GM18858 (cell line): ENCODE measurements around the gene CRAT.

Experiments used
- ATAC-seq: cut with Tn5 transposase; IDR thresholded peaks from one replicate; pipeline ENCODE4 v1.9.1; 2021; ENCODE audit not compliant: unreplicated experiment

Gene CRAT

GRCh38 chr9:129093602-129094386 is 16.8 kb downstream of the CRAT start:
- ATAC-seq: no peak

- ATAC-seq: no peak
These were observed 21.3 kb downstream of the CRAT start for GRCh38 chr9:129089246-129089645.

GRCh38 chr9:129084087-129084486 is 26.5 kb downstream of the CRAT start:
- no peak for ATAC-seq

- ATAC-seq: no peak
These were observed 29.1 kb downstream of the CRAT start for GRCh38 chr9:129081388-129081904.

- peak; percentile 85 for ATAC-seq
These were observed 29.8 kb downstream of the CRAT start, which contains the start of gene DOLPP1 for GRCh38 chr9:129080601-129081387. Gene DOLPP1, plus strand, starts transcription at chr9:129081111. Its CDS starts 21 bp downstream, at chr9:129081132.

- ATAC-seq: no peak
These were observed 30.3 kb downstream of the CRAT start for GRCh38 chr9:129080298-129080600.

GRCh38 chr9:129079829-129080228 is 30.8 kb downstream of the CRAT start:
- no peak for ATAC-seq

GRCh38 chr9:129078691-129079503 is 31.7 kb downstream of the CRAT start:
- no peak for ATAC-seq

- no peak for ATAC-seq
These were observed 33.4 kb downstream of the CRAT start for GRCh38 chr9:129077236-129077635.

- no peak for ATAC-seq
These were observed 34.0 kb downstream of the CRAT start for GRCh38 chr9:129076640-129077037.

GRCh38 chr9:129075996-129076639 is 34.5 kb downstream of the CRAT start:
- no peak for ATAC-seq

GRCh38 chr9:129074106-129074505 is 36.5 kb downstream of the CRAT start:
- ATAC-seq: no peak

- ATAC-seq: no peak
These were observed 37.2 kb downstream of the CRAT start for GRCh38 chr9:129073404-129073803.

- no peak for ATAC-seq
These were observed 38.4 kb downstream of the CRAT start for GRCh38 chr9:129072171-129072570.

- no peak for ATAC-seq
These were observed 39.0 kb downstream of the CRAT start for GRCh38 chr9:129071526-129072126.

GRCh38 chr9:129070696-129071525 is 39.7 kb downstream of the CRAT start:
- ATAC-seq: no peak

- no peak for ATAC-seq
These were observed 40.5 kb downstream of the CRAT start for GRCh38 chr9:129069862-129070641.

- no peak for ATAC-seq
These were observed 41.4 kb downstream of the CRAT start for GRCh38 chr9:129068990-129069861.
